HG02623 (cell line): ENCODE results near the gene TUBB1.
"Not testable (repeated sequence)": the region's sequence is repeated elsewhere in the genome, so short reads cannot be mapped to it uniquely, and the experiment has no call there.

Source experiments
- ATAC-seq: cut with Tn5 transposase; IDR thresholded peaks from one replicate; pipeline ENCODE4 v1.9.1; 2021; ENCODE audit warnings: moderate library complexity; ENCODE audit not compliant: unreplicated experiment

The TUBB1 gene

DNA sequence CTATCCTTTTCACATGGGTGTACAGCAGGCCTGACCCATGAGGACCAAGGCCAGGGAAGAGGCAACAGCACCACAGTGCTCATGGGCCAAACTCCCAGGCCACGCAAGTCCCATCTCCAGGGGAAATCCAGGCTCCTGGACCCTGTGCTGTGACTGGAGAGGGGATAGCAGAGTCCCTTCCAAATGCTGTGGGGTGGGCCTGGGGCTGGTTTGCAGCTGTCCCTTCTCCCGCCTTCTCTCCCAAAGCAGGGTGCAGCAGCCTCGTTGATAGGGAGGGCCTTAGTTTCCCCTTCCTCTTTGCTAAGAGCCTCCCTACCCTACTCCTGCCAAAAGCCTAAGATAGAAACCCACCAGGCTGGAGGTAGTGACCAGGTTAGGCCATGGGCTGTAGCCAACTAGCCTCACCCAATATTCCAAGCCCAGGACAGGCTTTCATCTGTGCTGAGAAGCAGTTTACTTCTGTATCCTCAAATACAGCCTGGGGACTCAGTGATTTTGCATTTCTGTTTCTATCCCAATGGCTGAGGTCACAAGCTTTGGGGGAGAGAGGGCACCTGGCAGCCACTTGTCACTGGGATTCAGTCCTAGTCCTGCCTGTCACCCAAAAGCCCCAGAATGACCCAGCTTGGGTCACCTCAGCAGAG, 13.6 kb upstream of the TUBB1 start:
- ATAC-seq, result no peak

DNA sequence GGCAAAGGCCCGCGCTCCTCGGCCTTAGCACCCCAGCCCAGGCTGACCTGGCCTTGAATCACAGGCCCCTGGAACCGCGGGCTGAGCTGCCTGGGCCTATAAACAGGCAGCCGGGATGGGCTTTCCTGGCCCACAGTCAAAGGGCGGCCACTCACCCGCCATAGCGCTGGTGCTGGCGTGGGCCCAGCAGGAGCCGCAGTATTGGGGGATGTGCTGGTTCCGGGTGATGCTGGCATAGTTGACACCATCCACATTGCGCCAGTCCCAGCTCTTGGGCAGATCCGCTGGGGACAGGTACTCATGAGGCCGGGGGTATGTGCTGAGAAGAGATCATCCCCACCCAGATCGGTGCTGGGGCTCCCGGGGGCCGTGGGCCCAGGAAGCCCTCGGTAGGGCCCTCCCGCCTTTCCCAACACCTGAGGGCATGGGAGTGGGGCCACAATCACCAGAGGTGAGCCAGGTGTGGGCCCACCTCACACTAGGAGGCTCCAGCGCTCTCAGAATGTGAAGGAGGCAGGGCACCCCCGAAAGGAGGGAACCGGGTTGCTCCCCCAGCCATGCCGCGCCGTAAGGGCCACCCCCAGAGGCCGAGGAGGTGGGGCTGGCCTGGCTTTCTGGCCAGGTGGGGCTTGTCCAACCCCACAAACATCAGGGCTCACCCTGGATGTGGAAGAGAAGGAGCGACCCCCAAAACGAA, 12.9 kb upstream of the TUBB1 start:
- no peak for ATAC-seq

DNA sequence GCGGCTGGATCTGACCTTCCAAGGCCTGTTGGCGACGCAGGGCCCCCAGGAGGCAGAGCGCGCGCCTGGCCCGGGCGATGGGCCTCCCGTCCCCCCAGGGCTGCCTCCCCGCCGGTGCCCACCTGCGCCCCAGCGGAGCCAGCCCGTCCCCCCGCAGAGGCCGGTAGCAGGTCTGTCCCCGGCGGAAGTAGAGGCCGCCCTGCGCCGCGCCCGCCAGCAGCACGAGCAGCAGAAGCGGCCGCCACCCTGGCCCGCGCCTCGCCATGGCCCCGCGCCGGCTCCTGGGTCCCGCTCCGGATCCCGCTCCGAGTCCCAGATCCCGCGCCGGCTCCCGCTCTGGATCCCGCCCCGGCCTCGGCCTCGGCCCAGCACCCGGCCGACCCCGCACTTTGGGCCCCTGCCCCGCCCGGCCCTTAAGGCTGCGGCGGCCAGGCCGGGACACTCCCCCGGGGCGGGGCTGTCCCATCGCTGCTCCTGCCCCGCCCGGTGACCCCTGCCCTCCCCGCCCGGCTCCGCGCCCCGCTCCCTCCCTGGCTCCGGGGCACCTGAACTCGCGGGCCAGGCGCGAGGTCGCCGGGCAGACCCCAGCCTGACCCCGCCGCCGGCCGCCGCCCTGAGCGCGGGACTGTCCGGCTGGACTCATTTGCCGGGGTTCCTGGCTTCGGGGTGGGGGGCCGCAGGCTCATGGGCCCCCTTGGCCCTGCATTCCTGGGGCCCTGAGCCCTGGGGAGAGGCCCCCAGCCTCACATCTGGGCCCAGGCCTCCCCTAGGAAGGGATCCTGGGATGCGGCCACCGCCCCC, 12.2 kb upstream of the TUBB1 start, which contains the start of gene CTSZ:
Gene CTSZ, minus strand, starts transcription at position 391 of the 801 bp plus-strand sequence. Its CDS starts 126 bp downstream, at position 265.
- ATAC-seq, result peak; percentile 20

DNA sequence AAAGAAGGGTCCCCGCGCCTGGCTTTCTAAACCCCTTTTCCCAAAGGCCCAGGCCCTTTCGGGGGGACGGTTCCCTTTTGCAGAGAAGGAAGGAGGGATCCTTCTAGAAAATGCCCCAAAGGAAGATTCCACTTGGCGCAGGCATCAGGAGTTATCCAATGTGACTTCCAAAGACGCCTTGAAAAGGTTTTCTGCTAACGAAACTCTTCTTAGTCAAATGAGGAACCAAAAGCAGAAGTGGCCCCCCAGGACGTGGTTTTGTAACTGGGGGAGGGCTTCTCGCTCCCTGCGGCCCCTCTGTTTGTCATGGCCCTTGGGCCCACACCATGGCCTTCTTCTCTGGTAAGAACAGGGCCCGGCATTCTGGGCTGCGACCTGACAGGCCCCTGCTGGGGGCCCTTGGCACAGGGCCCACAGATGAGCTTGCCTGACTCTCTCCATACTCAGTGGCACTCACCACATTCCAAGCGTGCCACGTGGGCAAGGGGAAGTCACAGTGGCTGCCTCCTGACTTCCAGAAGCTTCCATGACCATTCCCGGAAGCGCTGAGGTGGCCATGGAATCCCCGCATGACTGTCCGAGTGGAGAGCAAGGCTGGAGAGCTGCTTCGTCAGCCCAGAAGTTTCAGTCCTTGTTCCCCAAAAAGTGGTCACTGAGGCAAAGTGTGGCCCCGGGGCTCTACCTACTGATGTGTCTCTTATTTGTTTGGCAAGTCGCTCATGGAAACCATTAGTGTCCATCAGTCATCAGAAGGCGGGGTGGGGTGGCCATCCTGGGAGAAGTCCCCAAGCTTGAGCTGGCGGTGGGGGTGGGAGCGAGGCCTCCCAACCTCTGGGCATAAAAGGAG, 11.3 kb upstream of the TUBB1 start:
- ATAC-seq, result peak; percentile 33

DNA sequence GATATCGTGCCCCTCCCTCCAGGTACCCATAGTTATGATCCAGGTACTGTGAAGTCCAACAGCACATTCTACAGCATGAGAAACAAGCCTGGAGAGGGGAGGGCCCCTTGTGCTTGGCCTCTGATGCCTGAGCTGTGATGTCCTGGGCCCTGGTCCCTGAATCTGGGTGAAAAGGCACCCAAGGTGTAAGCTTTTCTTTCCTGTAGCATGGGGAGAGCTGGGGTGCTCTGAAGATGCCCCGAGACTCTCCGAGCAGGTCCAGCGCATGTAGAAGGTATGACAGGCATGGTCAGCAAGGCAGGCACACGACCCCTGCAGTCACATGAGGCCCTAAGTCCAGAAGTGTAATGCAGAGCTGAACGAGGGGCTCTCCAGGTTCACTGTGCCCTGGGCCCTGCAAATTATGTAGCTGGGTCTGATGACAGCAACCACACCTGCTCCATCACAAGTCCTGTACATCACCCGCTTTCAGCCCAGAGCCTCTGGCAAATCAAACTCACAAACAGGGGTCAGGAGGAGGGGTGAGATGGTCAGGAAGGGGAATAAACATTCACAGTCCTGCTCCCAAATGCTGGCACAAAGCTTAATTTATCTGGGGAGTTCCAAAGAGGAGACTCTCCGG, 10.4 kb upstream of the TUBB1 start:
- ATAC-seq, result no peak

DNA sequence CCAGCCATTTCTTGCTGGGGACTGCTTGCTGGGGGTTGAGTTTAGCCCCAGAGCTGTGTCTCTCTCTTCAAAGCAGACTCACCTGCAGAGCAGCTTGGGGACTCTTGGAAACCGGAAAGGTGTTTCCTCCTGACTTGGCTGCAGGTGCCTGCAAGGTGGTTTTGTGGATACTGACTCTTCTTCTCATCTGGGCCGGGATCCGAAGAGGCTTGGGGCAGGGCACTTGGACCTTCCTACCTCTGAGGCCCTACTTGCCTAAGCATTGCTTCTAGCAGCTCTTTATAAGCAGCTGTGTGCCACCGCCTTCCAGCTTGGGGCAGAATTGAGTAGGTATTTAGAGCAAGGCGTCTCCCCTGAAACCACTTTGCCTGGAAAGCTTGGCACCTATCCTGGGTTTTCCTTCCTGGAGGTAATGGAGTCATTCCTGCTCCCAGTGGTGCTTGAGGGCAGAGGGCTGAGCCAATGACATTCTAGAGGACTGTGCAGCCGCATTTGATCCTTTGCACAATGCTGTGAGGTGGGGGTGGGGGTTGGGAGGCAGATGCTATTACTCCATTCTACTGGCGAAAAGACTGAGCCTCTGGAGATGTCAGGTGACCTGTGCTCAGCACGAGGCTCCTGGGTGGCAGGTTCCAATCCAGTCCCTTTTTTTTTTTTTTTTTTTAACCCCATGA, 8.8 kb upstream of the TUBB1 start:
- ATAC-seq, result no peak

DNA sequence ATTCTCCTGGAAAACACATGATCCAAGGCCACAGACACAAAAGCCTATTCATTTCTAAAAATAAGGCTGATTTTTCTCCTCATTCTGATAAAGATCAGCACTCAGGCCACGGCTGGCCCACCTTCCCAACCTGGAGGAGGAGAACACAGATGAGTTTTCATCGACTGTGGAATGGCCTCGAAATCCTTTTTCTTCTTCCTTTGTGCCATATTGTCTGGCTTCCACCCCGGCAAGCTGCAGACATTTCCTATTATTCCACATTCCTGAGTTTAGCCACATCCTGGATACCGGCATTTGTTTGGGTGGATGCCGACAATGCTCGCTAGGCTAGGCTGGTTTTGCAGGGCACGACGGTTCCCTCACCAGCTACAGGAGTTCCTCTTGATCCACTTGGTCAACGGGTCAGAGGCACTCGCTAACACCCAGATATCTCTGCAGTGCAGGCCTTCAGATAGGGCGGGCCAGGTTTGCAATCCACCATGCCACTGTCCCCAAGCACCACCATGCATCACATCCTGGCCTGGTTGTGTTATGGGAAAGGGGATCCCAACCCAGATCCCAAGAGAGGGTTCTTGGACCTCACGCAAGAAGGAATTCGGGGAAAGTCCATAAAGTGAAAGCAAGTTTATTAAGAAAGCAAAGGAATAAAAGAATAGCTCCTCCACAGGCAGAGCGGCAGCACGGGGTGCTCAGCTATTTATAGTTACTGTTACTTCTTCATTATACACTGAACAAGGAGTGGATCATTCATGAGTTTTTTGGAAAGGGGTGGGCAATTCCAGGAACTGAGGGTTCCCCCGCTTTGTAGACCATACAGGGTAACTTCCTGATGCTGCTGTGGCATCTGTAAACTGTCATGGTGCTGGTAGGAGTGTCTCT, 8.0 kb upstream of the TUBB1 start:
- ATAC-seq, result no peak

DNA sequence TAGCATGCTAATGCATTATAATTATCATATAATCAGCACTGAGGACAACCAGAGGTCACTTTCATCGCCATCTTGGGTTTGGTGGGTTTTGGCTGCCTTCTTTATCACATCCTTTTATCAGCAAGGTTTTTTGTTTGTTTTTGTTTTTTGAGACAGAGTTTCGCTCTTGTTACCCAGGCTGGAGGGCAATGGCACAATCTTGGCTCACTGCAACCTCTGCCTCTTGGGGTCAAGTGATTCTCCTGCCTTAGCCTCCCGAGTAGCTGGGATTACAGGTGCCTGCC, 7.4 kb upstream of the TUBB1 start:
- not testable (repeated sequence) for ATAC-seq

DNA sequence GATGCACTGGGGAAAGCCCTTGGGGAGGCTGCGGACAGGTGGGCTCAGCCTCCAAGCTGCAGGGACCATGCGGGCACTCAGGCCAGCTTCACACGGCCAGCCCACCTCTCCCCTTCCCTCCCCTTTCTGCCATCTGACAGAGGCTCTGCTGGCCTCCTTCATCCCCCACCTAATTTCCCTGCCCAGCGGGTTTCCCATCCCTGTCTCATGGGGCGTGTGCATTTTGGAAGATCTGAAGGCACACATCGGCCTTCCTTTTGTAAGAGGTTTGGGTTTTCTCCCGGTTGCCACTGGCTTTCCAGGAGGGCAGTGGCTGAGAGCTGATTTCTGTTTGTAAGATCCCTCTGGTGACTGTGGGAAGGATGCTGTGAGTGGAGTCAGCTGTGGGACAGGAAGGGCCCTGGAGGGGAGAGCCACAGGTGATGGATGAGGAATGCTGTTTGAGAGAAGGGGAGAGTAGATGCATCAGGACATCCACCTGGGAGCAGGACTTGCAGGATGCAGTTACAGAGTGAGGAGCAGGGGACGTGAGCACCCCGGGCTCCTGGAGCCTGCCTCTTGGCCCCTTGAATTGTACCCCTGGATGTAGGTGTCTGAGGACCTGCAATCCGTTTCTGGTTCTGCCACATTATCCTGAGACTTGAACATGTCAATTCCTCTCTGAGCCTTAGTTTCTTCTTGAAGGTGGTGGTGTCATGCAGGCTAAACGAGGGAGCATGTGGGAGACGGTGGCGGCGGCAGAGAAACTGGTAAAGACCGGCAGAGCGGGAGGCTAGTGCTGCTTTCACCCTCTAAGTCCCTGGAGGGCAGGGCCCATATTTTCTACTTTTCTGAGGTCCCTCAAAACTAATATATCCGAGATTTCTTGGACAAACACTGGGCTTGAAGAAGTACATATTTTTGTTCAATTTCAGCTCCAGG, 5.9 kb upstream of the TUBB1 start:
- no peak for ATAC-seq

DNA sequence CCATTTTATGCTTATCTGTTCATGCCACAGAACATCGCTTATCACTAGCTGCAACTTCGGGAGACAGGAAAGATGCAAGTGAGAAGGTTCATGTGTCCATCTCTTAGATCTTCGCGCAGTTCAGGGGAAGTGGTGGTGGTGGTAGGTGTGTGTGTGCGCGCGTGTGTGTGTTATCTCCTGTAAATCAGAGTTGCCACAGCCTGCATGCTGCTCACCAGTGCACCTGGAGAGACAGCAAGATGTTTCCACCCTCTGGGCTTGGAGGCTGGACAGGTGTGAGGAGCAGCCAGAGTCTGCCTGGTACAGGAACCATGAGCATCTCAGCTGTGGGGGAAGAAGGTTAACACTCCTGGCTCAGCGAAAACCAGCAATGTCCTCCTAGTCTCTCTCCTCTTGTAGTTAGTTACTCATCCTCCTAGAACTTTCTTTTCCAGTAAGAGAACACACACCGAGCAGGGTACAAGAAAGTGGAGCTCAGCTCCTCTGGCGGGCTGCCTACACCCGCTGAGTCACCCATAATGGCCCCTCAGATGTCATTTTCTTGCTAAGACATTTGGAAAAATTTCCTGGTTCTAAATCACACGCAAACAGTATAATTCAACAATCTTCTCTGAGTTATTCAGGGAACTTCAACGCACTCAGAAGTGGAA, 5.1 kb upstream of the TUBB1 start:
- no peak for ATAC-seq

DNA sequence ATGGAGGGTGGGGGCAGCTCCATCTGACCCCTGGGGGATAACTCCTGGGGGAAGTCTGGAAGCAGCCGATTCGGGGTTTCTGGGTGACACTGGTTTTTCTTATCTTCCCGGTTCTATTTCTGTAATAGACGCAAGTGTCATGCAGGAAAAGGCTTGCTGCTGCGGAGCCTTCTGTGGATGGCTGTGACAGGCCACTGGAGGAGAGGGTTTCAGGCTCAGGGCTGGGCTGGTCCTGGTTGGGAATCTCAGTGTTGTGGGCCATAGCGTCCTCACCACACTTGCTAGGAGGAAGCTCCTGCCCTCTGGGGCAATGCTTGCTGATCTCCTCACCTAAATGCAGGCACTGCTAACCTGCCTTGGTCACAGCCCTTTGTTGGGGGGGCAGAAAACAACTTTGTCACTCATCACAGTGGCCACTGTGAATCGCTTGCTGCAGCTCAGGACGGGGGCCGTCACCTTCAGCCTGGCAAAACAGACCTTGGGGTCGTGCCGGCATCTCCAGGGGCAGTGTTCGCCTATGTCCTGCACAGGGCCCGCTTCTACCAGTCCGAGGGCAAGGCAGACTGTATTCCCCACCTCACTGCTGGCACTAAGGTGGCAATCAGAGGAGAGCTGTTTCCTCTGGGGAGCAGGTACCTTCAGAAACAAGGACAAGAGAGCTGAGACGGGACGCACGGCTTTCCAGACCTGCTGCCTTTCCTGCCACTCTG, 4.4 kb upstream of the TUBB1 start:
- no peak for ATAC-seq

DNA sequence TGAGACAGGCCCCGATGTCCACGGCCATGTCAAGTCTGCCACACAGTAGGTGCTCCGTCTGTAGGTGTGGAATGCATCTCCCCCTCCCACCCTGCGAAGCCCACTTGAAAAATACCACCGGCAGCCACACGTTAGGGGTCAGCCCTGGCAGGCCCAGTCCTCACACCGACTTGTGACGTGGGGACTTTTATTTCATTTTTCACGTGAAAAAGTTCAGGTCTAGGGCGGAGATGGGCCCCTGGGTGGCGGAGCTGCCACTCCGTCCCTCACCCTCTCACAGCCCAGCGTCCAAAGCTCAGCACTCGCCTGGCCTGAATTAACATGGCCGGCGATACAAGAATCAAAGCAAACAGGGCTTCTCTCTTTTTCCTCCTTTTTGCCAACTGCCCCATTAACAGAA, 3.8 kb upstream of the TUBB1 start:
- no peak for ATAC-seq

DNA sequence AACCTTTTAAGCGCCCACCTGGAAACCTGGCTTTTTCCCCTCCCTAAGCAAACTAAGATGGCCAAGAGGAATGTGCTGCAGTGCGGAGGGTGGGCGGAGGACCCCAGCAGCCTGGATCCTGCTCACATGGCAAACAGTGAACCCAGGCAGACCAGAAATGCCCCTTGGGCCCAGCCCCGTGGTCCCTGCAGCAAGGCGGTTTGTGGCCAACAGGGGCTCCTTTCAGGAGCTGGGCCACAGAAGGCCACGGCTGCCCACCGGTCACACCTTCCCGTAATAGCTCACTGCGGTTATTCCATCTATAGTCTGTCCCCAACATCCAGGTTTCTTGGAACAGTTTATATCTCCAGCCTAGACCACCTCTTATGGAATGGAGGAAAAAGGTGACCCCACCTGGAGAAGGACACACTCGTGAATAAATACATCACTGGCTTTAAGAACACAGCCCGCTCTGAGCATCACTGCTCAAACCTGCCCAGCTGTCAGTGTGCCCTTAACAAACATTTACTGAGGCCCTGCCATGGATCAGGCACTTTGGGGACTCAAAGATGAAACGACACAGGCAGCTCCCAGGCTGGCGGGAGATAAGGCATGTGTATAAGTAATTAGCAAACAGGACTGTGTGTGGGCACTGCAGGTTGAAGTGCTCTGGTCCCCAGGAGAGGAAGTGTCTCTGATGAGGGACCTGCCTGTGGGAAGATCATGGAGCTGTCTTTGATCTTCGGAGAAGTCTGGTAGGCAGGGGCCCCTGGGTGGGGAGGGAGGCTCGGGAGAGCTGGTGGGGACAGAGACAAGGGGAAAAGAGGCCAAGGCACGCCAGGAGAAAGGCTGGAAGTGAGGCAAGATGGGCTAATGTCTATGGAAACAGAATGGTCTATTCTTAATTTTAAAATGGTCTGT, 3.2 kb upstream of the TUBB1 start:
- ATAC-seq, result no peak

DNA sequence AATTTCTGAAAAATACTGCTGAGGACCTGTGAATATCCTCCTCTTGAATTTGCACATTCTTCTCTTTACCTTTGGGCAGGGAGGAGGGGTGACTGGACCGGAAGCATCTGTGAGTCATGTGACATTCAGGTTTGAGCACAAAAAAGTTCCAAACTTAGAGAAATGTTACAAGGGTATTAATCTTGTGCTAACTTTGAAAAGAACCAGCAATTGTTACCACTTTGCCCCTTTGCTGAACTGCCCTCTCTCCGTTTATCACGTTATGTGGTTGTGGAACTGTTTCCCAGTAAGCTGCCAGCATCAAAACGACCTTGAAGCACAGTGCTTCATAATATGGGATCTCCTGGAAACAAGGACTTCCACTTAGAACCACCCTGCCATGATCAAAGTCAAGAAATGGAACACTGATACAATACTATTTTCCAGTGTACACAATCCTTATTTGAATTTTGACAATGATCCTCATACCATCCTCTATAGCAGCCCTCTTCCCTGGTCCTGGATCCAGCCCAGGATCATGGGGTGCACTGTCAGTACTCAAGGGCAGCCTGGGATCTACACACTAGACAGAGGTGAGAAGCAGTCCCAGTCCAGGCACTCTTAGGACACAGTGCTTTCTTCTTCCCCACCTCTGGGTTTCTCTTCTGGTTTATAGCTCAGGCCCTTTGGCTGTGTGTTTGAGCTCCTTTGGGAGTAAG, 2.3 kb upstream of the TUBB1 start:
- no peak for ATAC-seq

DNA sequence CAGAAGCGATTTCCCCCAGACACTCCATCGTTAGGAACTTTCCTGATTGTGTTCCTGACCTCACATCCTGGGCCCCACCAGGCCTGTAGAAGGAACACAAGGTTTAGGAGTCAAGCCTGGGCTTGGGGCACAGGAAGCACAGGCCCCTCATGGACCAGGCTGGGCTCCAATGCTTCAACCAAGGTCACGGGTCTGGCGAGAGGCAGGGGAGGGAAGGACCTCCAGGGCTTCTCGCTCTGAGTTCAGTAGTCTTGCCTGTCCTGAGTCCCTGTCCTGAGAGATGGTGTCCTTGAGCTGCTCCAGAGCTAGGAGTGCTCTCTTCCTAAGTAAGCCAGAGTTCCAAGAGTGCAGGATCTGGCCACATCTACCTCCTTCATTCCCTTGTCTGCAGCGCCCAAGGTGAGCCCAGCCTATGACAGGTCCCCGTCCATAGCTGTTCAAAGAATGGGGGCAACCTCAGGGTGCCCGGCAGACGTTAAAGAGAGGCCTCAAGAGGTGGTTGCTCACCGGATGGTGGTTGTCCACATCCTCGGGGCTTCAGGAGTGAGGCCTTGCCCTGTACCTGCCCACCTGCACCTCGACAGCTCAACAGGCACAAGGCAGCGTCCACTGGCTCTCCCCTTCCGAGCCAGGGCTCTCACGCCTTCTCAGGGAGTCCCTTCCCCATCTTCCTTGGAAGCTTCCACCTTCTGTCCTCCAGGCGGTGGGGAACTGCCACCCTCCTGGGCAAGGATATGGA, 1.6 kb upstream of the TUBB1 start:
- ATAC-seq, result no peak
